HepG2 (cell line): ENCODE data around the gene LYSET. TPM values are rescaled to one million over a fixed set of nuclear protein-coding genes. Genes with fewer than 3 reads are reported as not detected.

Source experiments
- GZF1 ChIP-seq: sonication (generic); formaldehyde crosslinking; IDR thresholded peaks from 2 replicates; pipeline ENCODE4 v1.5.1; 2020; ENCODE audit warnings: mild to moderate bottlenecking, missing genetic modification reagents
- HDAC2 ChIP-seq: sonication (generic); formaldehyde crosslinking; IDR thresholded peaks from 2 replicates; pipeline ENCODE4 v1.4.0; 2020; ENCODE audit warnings: missing genetic modification reagents
- ISL2 ChIP-seq: sonication (generic); formaldehyde crosslinking; IDR thresholded peaks from 2 replicates; pipeline ENCODE4 v1.5.0; 2020; ENCODE audit warnings: missing genetic modification reagents
- JARID2 ChIP-seq: sonication (generic); formaldehyde crosslinking; IDR thresholded peaks from 2 replicates; pipeline ENCODE4 v1.8.1; 2023; ENCODE audit warnings: missing genetic modification reagents, inconsistent platforms; ENCODE audit not compliant: insufficient replicate concordance
- KDM5B ChIP-seq: sonication (generic); formaldehyde crosslinking; IDR thresholded peaks from 2 replicates; pipeline ENCODE4 v1.4.0; 2020; ENCODE audit warnings: missing genetic modification reagents, mild to moderate bottlenecking, borderline replicate concordance
- NRL ChIP-seq: sonication (generic); formaldehyde crosslinking; IDR thresholded peaks from 2 replicates; pipeline ENCODE4 v1.5.0; 2020; ENCODE audit warnings: missing genetic modification reagents, mild to moderate bottlenecking, moderate library complexity, borderline replicate concordance
- PITX1 ChIP-seq: sonication (generic); formaldehyde crosslinking; IDR thresholded peaks from 2 replicates; pipeline ENCODE4 v1.5.1; 2020; ENCODE audit warnings: mild to moderate bottlenecking, missing genetic modification reagents
- STAG1 ChIP-seq: sonication (generic); formaldehyde crosslinking; IDR thresholded peaks from 2 replicates; pipeline ENCODE4 v1.4.0; 2020; ENCODE audit warnings: missing genetic modification reagents
- XRCC5 ChIP-seq: fragments of 200-400 bp; formaldehyde crosslinking; optimal IDR thresholded peaks from 2 replicates; pipeline ENCODE3; 2017; ENCODE audit warnings: mild to moderate bottlenecking, low read length
- ZNF331 ChIP-seq: sonication (generic); formaldehyde crosslinking; IDR thresholded peaks from 2 replicates; pipeline ENCODE4 v1.4.0; 2020; ENCODE audit warnings: missing genetic modification reagents
- ZNF737 ChIP-seq: sonication (generic); formaldehyde crosslinking; IDR thresholded peaks from 2 replicates; pipeline ENCODE4 v1.5.0; 2020; ENCODE audit warnings: missing genetic modification reagents, mild to moderate bottlenecking, borderline replicate concordance
- ZNF740 ChIP-seq: sonication (generic); formaldehyde crosslinking; IDR thresholded peaks from 2 replicates; pipeline ENCODE4 v1.4.0; 2020; ENCODE audit warnings: missing genetic modification reagents
- ZSCAN20 ChIP-seq: sonication (generic); formaldehyde crosslinking; IDR thresholded peaks from 2 replicates; pipeline ENCODE4 v1.4.0; 2020; ENCODE audit warnings: missing genetic modification reagents, mild to moderate bottlenecking, borderline replicate concordance
- polyA plus RNA-seq, 8 experiments: library from polyadenylated mRNA; depleted of rRNA in 3 of 8; stranded (reverse) in 7 of 8; unstranded in 1 of 8; fragments of >200 nt; fragmentation: Illumina TruSeq in 4 of 8; extraction: Trizol in 4 of 8; gene quantifications; 2 replicates each; pipeline versions ENCODE4 v1.2.1 to v1.2.3, GENCODE V29; 2011 to 2016; ENCODE audit warnings: low read depth in 4 of 8, missing spikeins in 1 of 8, mixed read lengths in 1 of 8; ENCODE audit not compliant: insufficient read depth in 1 of 8
- total RNA-seq, 5 experiments: library from RNA; depleted of rRNA; stranded (reverse); fragments of >200 nt; fragmentation: Illumina TruSeq; extraction: Trizol; gene quantifications; 2 replicates each; pipeline ENCODE4 v1.2.3, GENCODE V29; 2016; ENCODE audit warnings: low read depth in 1 of 5
- TF ChIP-seq, protein P1 (sequence below): sonication (generic); formaldehyde crosslinking; IDR thresholded peaks from 2 replicates; pipeline ENCODE4 v1.4.0; 2020; ENCODE audit warnings: missing genetic modification reagents
- TF ChIP-seq, protein P2 (sequence below): sonication (generic); formaldehyde crosslinking; IDR thresholded peaks from 2 replicates; pipeline ENCODE4 v1.5.0; 2020; ENCODE audit warnings: missing genetic modification reagents
- TF ChIP-seq, protein P3 (sequence below): sonication (generic); formaldehyde crosslinking; IDR thresholded peaks from 2 replicates; pipeline ENCODE4 v1.8.0; 2022; ENCODE audit warnings: mild to moderate bottlenecking, missing genetic modification reagents, borderline replicate concordance
- TF ChIP-seq, protein P4 (sequence below): sonication (generic); IDR thresholded peaks from 2 replicates; pipeline ENCODE4 v1.6.1; 2016; ENCODE audit warnings: low read depth, borderline replicate concordance

LYSET gene
- total and polyA plus RNA-seq, 2 of the 13 experiments (the other 11 are each of a cell fraction or from before 2014, with no cell fraction given): 19.1 to 36.6 TPM

DNA sequence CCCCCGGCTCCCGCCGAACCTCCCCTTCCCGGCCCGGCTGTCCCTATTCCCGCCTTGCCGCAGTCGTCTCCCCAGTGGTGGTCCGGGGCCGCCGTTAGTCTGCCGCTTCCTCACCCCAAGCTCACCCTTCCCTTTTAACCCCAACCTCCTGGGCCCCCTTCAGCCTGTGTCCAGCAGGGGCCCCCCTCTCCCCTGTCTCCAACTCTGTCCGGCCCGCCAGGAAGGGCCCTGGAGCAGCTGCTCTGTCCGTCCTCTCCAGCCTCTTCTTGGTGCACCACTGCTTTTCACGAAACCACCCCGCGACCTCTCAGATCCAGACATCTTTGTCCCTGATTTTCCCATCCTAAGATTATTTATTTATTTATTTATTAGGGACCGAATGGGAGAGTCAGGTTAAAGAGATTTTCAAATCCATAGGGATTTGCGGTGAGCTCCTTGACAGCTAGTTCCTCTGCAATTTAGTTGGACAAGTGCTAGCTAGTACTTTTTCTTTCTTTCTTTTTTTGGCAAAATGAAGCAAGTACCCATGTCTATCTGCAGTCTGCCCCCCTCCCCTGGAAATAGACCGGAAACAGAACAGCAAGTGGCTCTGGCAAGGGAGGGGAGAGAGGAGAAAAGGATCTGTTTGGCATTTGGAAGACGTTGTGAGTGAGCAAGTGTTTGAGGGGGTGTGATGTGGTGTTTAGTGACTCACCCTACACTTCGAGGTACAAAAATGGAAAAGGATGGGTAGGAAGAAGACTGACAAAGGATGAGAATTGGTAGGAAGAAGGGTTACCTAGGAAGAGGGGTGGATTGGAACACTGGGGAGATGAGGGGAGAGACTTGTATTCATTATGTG is 22.6 kb downstream of the LYSET start (continued):
- TF ChIP-seq, protein P1, sequence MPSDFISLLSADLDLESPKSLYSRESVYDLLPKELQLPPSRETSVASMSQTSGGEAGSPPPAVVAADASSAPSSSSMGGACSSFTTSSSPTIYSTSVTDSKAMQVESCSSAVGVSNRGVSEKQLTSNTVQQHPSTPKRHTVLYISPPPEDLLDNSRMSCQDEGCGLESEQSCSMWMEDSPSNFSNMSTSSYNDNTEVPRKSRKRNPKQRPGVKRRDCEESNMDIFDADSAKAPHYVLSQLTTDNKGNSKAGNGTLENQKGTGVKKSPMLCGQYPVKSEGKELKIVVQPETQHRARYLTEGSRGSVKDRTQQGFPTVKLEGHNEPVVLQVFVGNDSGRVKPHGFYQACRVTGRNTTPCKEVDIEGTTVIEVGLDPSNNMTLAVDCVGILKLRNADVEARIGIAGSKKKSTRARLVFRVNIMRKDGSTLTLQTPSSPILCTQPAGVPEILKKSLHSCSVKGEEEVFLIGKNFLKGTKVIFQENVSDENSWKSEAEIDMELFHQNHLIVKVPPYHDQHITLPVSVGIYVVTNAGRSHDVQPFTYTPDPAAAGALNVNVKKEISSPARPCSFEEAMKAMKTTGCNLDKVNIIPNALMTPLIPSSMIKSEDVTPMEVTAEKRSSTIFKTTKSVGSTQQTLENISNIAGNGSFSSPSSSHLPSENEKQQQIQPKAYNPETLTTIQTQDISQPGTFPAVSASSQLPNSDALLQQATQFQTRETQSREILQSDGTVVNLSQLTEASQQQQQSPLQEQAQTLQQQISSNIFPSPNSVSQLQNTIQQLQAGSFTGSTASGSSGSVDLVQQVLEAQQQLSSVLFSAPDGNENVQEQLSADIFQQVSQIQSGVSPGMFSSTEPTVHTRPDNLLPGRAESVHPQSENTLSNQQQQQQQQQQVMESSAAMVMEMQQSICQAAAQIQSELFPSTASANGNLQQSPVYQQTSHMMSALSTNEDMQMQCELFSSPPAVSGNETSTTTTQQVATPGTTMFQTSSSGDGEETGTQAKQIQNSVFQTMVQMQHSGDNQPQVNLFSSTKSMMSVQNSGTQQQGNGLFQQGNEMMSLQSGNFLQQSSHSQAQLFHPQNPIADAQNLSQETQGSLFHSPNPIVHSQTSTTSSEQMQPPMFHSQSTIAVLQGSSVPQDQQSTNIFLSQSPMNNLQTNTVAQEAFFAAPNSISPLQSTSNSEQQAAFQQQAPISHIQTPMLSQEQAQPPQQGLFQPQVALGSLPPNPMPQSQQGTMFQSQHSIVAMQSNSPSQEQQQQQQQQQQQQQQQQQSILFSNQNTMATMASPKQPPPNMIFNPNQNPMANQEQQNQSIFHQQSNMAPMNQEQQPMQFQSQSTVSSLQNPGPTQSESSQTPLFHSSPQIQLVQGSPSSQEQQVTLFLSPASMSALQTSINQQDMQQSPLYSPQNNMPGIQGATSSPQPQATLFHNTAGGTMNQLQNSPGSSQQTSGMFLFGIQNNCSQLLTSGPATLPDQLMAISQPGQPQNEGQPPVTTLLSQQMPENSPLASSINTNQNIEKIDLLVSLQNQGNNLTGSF (CRISPR knock-in tag): no peak
- TF ChIP-seq ZNF740 (CRISPR knock-in tag) (0 out of 2 replicates have a peak, but pooled peaks have one; percentile 14), STAG1 (CRISPR knock-in tag) (peak; percentile 49), ZSCAN20 (CRISPR knock-in tag) (no peak), HDAC2 (CRISPR knock-in tag) (peak; percentile 9), ZNF331 (no peak), PITX1 (0 out of 2 replicates have a peak, but pooled peaks have one; percentile 7), GZF1 (CRISPR knock-in tag) (0 out of 2 replicates have a peak, but pooled peaks have one; percentile 5), ZNF737 (CRISPR knock-in tag) (no peak), ISL2 (CRISPR knock-in tag) (0 out of 2 replicates have a peak, but pooled peaks have one; percentile 24), XRCC5 (peak; percentile 11), KDM5B (CRISPR knock-in tag) (peak; percentile 14; the same call in 1 of the 2 replicates), JARID2 (peak; percentile 8), NRL (CRISPR knock-in tag) (no peak)
- TF ChIP-seq, protein P2, sequence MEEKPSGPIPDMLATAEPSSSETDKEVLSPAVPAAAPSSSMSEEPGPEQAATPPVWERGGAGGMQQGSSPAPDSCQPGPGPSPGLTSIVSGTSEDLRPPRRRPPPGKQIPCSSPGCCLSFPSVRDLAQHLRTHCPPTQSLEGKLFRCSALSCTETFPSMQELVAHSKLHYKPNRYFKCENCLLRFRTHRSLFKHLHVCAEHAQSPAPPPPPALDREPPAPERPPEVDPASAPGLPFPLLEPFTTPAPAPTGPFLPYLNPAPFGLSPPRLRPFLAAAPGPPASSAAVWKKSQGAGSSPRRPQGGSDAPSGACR (CRISPR knock-in tag): 0 out of 2 replicates have a peak, but pooled peaks have one; percentile 20
- TF ChIP-seq, protein P3, sequence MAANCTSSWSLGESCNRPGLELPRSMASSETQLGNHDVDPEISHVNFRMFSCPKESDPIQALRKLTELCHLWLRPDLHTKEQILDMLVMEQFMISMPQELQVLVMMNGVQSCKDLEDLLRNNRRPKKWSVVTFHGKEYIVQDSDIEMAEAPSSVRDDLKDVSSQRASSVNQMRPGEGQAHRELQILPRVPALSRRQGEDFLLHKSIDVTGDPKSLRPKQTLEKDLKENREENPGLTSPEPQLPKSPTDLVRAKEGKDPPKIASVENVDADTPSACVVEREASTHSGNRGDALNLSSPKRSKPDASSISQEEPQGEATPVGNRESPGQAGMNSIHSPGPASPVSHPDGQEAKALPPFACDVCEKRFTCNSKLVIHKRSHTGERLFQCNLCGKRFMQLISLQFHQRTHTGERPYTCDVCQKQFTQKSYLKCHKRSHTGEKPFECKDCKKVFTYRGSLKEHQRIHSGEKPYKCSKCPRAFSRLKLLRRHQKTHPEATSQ (CRISPR knock-in tag): no peak
- TF ChIP-seq, protein P4, sequence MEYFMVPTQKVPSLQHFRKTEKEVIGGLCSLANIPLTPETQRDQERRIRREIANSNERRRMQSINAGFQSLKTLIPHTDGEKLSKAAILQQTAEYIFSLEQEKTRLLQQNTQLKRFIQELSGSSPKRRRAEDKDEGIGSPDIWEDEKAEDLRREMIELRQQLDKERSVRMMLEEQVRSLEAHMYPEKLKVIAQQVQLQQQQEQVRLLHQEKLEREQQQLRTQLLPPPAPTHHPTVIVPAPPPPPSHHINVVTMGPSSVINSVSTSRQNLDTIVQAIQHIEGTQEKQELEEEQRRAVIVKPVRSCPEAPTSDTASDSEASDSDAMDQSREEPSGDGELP: no peak; the same call in 1 of the 2 replicates
